ENCODE data around the gene FOXN3.

DNA sequence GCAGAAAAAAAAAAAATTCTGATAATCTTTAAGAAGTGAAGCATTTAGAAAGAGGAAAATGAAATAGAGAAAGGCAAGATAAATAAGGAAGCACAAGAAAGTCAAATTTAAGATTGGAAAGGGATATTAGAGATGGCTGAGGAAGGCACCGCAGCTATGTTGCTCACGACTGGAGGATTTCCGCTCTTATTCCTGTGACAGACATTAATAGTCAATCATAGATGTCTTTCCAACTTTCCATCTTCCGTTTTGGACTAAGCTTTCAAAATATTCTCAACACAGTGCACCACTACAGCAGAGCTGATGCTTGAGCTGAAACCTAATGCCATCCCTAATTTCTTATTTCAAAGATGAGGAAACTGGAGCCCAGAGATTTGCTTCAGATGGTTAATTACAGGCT lies 290.6 kb downstream of the FOXN3 start:
- TF ChIP-seq, protein P1, sequence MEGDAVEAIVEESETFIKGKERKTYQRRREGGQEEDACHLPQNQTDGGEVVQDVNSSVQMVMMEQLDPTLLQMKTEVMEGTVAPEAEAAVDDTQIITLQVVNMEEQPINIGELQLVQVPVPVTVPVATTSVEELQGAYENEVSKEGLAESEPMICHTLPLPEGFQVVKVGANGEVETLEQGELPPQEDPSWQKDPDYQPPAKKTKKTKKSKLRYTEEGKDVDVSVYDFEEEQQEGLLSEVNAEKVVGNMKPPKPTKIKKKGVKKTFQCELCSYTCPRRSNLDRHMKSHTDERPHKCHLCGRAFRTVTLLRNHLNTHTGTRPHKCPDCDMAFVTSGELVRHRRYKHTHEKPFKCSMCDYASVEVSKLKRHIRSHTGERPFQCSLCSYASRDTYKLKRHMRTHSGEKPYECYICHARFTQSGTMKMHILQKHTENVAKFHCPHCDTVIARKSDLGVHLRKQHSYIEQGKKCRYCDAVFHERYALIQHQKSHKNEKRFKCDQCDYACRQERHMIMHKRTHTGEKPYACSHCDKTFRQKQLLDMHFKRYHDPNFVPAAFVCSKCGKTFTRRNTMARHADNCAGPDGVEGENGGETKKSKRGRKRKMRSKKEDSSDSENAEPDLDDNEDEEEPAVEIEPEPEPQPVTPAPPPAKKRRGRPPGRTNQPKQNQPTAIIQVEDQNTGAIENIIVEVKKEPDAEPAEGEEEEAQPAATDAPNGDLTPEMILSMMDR (IDR thresholded peaks at IDR 0.05; ENCODE audit: low read depth, low read length): no peak
- no peak for TF ChIP-seq EZH2phosphoT487 (IDR thresholded peaks at IDR 0.05; ENCODE audit: low read depth)

All from OCI-LY3 (cell line).